ENCODE data around the gene UQCC2. TPM values are rescaled to one million over a fixed set of nuclear protein-coding genes. Genes with fewer than 3 reads are reported as not detected.

UQCC2 gene
- total and polyA plus RNA-seq, 4 donors: 7.8 to 141 (median 48.1) TPM

- no peaks in the 10 kb centered on the region for H3K9me3 ChIP-seq (ENCODE audit: control insufficient read depth in 4 of 4, insufficient read depth in 3 of 4, low read length in 3 of 4)
- no peak overlapping the region for H3K4me3 ChIP-seq
- H3K4me1 ChIP-seq (ENCODE audit: control insufficient read depth in 5 of 5, insufficient read depth in 5 of 5, low read length in 5 of 5): no peaks in the 10 kb centered on the region
- H3K27ac ChIP-seq (ENCODE audit: low read depth in 1 of 2, low read length in 1 of 2): peak overlapping the region; percentile 1 to 61
- WGBS, 2 donors: 68 to 86% methylated on average over 9 of the region's 9 CpGs
- no peaks in the 10 kb centered on the region for H3K27me3 ChIP-seq (ENCODE audit: control insufficient read depth in 3 of 3, insufficient read depth in 3 of 3, low read length in 2 of 3)
- TF ChIP-seq CTCF (IDR thresholded peaks at IDR 0.05; ENCODE audit: control extremely low read depth, extremely low read depth): no peak
- ATAC-seq (ENCODE audit: insufficient read depth, low FRiP score) (no peak), DNase-seq (no peak)
- H3K36me3 ChIP-seq (ENCODE audit: control insufficient read depth in 4 of 4, insufficient read depth in 4 of 4, low read length in 4 of 4): peaks cover 0 to 4% (median 0%) of the 10 kb centered on the region in 4 donors
- no peak overlapping the region for H3K9ac ChIP-seq (ENCODE audit: insufficient read depth in 1 of 2, low read length in 2 of 2)
These were observed 20.3 kb upstream of the UQCC2 start for GRCh38 chr6:33731751-33732282.

- Histone ChIP-seq H3K4me1 (ENCODE audit: control insufficient read depth in 5 of 5, insufficient read depth in 5 of 5, low read length in 5 of 5) (no peaks in the 10 kb centered on the region), H3K9me3 (ENCODE audit: control insufficient read depth in 4 of 4, insufficient read depth in 3 of 4, low read length in 3 of 4) (no peaks in the 10 kb centered on the region), H3K9ac (ENCODE audit: insufficient read depth in 1 of 2, low read length in 2 of 2) (no peak overlapping the region), H3K4me3 (no peak overlapping the region), H3K27me3 (ENCODE audit: control insufficient read depth in 3 of 3, insufficient read depth in 3 of 3, low read length in 2 of 3) (no peaks in the 10 kb centered on the region), H3K36me3 (ENCODE audit: control insufficient read depth in 4 of 4, insufficient read depth in 4 of 4, low read length in 4 of 4) (peaks cover 0 to 4% (median 0%) of the 10 kb centered on the region in 4 donors), H3K27ac (ENCODE audit: low read depth in 1 of 2, low read length in 1 of 2) (peak overlapping the region in 1 of 2 donors; percentile 61)
- WGBS, 2 donors: 77 to 82% methylated on average over 7 of the region's 7 CpGs
- ATAC-seq (ENCODE audit: insufficient read depth, low FRiP score) (no peak), DNase-seq (no peak)
- TF ChIP-seq CTCF (IDR thresholded peaks at IDR 0.05; ENCODE audit: control extremely low read depth, extremely low read depth): no peak
These were observed 19.5 kb upstream of the UQCC2 start for GRCh38 chr6:33731035-33731434.

GRCh38 chr6:33730611-33731010 lies 19.1 kb upstream of the UQCC2 start:
- WGBS, 2 donors: 77 to 82% methylated on average over 10 of the region's 10 CpGs
- ATAC-seq (ENCODE audit: insufficient read depth, low FRiP score) (no peak), DNase-seq (no peak)
- Histone ChIP-seq H3K9ac (ENCODE audit: insufficient read depth in 1 of 2, low read length in 2 of 2) (no peak overlapping the region), H3K4me3 (no peak overlapping the region), H3K27me3 (ENCODE audit: control insufficient read depth in 3 of 3, insufficient read depth in 3 of 3, low read length in 2 of 3) (no peaks in the 10 kb centered on the region), H3K9me3 (ENCODE audit: control insufficient read depth in 4 of 4, insufficient read depth in 3 of 4, low read length in 3 of 4) (no peaks in the 10 kb centered on the region), H3K4me1 (ENCODE audit: control insufficient read depth in 5 of 5, insufficient read depth in 5 of 5, low read length in 5 of 5) (no peaks in the 10 kb centered on the region), H3K27ac (ENCODE audit: low read depth in 1 of 2, low read length in 1 of 2) (peak overlapping the region in 1 of 2 donors; percentile 61), H3K36me3 (ENCODE audit: control insufficient read depth in 4 of 4, insufficient read depth in 4 of 4, low read length in 4 of 4) (peaks cover 0 to 4% (median 0%) of the 10 kb centered on the region in 4 donors)
- no peak for TF ChIP-seq CTCF (IDR thresholded peaks at IDR 0.05; ENCODE audit: control extremely low read depth, extremely low read depth)

GRCh38 chr6:33729059-33729458 lies 17.6 kb upstream of the UQCC2 start:
- Histone ChIP-seq H3K36me3 (ENCODE audit: control insufficient read depth in 4 of 4, insufficient read depth in 4 of 4, low read length in 4 of 4) (no peaks in the 10 kb centered on the region), H3K9ac (ENCODE audit: insufficient read depth in 1 of 2, low read length in 2 of 2) (no peak overlapping the region), H3K4me3 (no peak overlapping the region), H3K27ac (ENCODE audit: low read depth in 1 of 2, low read length in 1 of 2) (peak overlapping the region in 1 of 2 donors; percentile 81), H3K9me3 (ENCODE audit: control insufficient read depth in 4 of 4, insufficient read depth in 3 of 4, low read length in 3 of 4) (no peaks in the 10 kb centered on the region), H3K27me3 (ENCODE audit: control insufficient read depth in 3 of 3, insufficient read depth in 3 of 3, low read length in 2 of 3) (no peaks in the 10 kb centered on the region), H3K4me1 (ENCODE audit: control insufficient read depth in 5 of 5, insufficient read depth in 5 of 5, low read length in 5 of 5) (peaks cover 0 to 7% (median 3%) of the 10 kb centered on the region in 5 donors)
- no peak for DNase-seq
- 91 to 96% methylated on average over 6 of the region's 6 CpGs for WGBS, 2 donors
- ATAC-seq (ENCODE audit: insufficient read depth, low FRiP score): no peak
- TF ChIP-seq CTCF (IDR thresholded peaks at IDR 0.05; ENCODE audit: control extremely low read depth, extremely low read depth): no peak
